Central memory CD4-positive, alpha-beta T cell (primary cell): Measurements from ENCODE around the gene SRGN.
A peak's percentile ranks its signal among the peaks of the same experiment; 100 is the strongest.
"Not testable (repeated sequence)": the region's sequence is repeated elsewhere in the genome, so short reads cannot be mapped to it uniquely, and the experiment has no call there.

Source experiments
- DNase-seq: peaks from one replicate; pipeline ENCODE4 v3.0.0; 2022
- total RNA-seq, 3 experiments: gene quantifications; one replicate each; lab custom pipeline; 2026; lab: John Stamatoyannopoulos, UW

Gene SRGN, protein sequence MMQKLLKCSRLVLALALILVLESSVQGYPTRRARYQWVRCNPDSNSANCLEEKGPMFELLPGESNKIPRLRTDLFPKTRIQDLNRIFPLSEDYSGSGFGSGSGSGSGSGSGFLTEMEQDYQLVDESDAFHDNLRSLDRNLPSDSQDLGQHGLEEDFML
- 187 to 938 (median 192) reads per million in 3 experiments for total RNA-seq

GRCh38 chr10:69087590-69088470 lies at the start of gene SRGN:
SRGN (plus strand) TSS chr10:69088103; CDS start chr10:69088158, 55 bp downstream.
- DNase-seq: peak; percentile 89

- not testable (repeated sequence) for DNase-seq
Observed at GRCh38 chr10:69040904-69041303, 47.0 kb upstream of the SRGN start.

- DNase-seq: no peak
Observed at GRCh38 chr10:69042417-69042816, 45.5 kb upstream of the SRGN start.

- no peak for DNase-seq
Observed at GRCh38 chr10:69042838-69043237, 45.1 kb upstream of the SRGN start.

GRCh38 chr10:69043931-69044531 lies 43.9 kb upstream of the SRGN start:
- DNase-seq: peak; percentile 21

- DNase-seq: no peak
Observed at GRCh38 chr10:69044546-69044945, 43.4 kb upstream of the SRGN start.

DNA sequence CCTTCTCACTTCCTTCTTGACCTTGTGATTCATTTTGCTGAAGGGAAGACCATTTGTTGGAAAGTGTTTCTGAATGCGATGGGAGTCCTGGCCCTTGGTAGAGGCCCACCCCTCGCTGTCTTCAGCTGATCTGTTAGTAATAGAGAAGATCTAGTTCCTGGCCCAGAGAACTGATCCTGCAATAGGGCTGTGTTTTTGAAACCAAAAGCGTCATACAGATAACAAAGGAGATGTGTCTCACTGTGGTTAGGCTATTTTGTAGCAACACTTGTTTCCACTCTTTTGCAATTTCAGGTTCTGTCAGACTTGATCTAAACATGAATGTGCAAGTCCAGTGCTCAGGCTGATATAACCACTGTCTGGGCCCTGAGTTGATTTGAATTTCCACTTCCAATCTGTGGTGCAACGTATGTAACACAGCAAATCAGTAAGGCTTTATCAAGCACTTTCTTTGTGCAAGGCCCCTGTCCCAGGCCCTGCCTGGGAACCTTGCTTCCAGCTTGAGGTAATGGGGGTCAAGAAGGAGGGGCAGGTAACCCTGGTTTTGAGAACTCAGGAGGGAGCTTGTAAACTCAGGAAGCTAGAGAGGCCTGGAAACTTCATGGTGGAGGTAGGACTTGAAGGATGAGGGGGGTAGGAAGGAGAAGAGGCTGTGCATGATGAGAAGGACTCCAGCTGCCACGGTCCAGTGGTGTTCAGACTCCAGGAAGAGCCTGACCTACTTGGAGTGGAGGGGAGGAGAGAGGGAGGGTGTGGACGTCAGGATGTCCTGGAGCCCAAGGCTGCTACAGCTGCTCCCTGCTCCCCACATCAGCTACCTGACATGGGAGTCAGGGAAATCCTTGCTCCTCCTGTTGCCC lies 42.2 kb upstream of the SRGN start:
- peak; percentile 55 for DNase-seq

- DNase-seq: no peak
Observed at GRCh38 chr10:69047111-69047832, 40.6 kb upstream of the SRGN start.

DNA sequence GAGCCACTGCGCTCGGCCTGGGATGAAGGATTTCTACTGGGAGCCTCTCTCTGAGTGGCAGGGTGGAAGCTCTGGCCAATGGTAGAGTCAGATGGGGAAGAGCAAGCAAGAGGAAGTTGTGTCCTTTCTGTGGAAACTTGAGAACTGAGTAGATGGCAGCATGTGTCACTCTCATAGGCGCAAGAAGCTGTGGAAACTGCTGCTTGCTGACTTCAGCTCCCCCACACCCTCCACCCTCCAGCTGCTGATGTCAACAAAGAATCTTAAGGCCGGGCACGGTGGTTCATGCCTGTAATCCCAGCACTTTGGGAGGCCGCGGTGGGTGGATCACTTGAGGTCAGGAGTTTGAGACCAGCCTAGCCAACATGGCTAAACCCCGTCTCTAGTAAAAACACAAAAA lies 39.8 kb upstream of the SRGN start:
- no peak for DNase-seq

DNA sequence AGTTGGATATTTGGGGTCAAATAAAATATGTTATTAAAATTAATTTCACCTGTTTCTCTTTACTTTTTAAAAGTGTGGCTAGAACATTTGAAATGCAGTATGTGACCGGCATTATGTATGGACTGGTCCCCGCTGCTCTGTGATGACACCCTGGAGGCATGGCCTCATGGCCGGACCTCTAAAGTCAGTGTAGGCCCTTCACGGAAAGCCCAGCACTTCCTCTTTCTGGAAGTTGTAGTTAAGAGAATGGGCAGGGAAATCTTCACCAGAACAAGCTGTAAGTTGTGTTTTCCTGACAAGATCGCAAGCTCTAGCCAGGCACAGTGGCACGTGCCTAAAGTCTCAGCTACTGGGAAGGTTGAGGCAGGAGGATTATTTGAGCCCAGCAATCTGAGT lies 38.3 kb upstream of the SRGN start:
- no peak for DNase-seq

DNA sequence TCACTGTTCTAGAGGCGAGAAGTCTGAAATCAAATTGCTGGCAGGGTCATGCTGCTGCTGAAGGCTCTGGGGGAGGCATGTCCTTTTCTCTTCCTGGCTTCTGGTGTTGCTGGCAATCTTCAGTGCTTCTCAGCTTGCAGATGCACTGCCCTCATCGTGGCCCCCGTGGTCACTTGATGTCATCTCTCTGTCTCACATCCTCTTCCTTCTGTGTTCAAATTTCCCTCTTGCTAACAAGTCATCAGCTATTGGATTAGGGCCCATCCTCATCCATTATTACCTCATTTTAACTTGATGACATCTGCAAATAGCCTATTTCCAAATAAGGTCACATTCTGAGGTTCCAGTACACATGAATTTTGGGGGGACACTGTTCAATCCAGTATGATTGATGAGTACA lies 36.6 kb upstream of the SRGN start:
- DNase-seq: no peak

DNA sequence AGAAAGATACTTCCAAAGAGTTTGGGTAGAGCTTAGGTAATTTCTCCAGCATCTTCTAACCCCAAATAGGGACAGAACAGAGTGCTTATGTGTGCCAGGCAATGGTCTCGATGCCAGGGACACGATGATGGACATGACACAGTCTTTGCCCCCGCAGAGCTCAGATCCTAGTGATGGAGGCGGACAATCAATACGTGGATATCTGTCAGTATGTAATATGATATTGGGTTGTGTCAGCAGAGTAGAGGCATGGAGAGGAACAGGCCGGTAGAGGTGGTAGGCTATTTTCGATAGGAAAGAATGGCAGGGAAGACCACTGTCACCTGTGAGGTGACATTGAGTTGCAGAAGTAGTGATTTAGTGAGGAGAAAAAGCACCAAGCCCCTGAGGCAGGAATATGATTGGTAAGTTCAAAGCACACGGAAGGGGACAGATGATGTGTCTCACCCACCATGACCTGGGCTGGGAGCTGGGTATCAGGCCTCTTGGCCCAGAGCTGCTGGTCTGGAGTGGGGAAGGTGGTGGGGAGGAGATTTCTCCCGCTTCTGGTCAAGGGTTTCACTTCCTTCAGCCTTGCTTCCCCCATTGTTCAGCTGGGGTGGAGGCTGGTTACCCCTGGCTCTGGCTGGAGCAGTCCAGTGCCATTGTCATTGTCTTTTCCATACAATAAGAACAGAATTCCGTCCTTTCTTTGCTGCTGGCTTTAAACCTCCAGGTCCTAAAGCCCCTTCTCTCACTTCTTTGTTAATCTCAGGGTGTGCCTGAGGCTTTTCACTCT lies 36.0 kb upstream of the SRGN start:
- DNase-seq: no peak

DNA sequence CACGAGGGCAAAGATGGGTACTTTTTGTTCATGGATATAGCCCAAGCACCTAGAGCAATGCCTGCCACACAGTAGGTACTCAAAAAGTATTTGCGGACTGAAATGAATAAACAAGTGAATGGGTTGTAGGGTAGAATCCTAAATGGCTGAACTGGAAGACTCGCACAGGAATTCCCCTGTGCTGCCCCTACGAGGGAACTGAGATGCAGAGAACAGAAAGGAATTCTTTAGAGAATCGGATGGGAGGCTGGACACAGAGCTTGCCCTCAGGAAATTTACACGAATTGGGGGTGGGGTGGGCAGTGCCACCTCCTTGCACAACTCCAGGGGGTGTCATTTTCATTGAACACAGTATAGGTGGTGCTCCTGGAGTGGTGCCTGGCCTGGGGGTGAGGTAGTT lies 35.2 kb upstream of the SRGN start:
- no peak for DNase-seq

GRCh38 chr10:69055241-69055640 lies 32.7 kb upstream of the SRGN start:
- DNase-seq: no peak

DNA sequence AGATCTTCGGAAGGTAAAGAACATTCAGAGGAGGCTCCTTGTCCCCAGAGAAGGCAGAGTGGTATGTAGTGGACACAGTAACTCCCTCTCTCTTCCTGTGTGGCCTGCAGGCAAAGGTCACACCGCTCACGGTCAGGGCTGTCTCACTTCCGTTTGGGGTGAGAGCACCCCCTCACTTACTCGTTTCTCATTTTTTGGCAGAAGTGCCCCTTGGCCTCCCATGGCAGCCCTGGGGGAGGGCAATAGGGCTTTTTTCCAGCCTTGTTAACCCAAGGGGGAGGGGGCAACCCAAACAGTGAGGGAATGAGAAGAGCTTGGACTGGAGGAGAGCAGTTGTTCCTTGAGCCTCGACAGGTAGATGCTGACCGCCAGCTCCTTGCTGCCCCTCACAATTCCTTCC lies 31.8 kb upstream of the SRGN start:
- DNase-seq: no peak

GRCh38 chr10:69056536-69057260 lies 31.2 kb upstream of the SRGN start:
- DNase-seq: no peak

GRCh38 chr10:69057261-69057950 lies 30.5 kb upstream of the SRGN start:
- DNase-seq: no peak

DNA sequence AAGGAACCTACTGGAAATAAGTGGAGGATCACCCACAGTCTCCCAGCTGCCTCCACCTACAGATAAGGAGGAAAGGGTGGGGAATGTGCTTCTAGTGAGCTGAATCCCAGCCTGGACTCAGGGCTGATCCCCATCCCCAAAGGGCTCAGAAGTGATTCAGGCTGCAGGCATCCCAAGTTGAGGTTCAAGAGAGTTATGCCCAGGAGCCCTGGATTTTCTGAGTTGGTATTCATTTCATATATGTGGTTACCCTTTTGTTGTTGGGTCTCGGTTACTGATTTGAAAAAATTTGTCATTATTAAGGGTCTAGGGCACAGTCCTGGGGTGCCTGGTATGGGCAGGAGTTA lies 30.0 kb upstream of the SRGN start:
- DNase-seq: no peak

GRCh38 chr10:69060127-69060798 lies 27.6 kb upstream of the SRGN start:
- DNase-seq: no peak
